ENCODE data around the gene HRK. TPM values are rescaled to one million over a fixed set of nuclear protein-coding genes. Genes with fewer than 3 reads are reported as not detected.

HRK gene
- total and polyA plus RNA-seq, 4 donors: 0.14 TPM; not detected in 3

- no peak overlapping the region for H3K9ac ChIP-seq (ENCODE audit: low read depth in 1 of 2, low read length in 2 of 2)
- DNase-seq (ENCODE audit: low spot score): no peak
- H3K9me3 ChIP-seq (ENCODE audit: control insufficient read depth in 4 of 4, low read length in 3 of 4): no peaks in the 10 kb centered on the region
- no peak overlapping the region for H3K4me3 ChIP-seq (ENCODE audit: low read depth in 1 of 3, low read length in 3 of 3)
- TF ChIP-seq RXRA (IDR thresholded peaks at IDR 0.05) (no peak), FOXA1 (IDR thresholded peaks at IDR 0.05) (no peak), HNF4A (conservative IDR thresholded peaks at IDR 0.05) (no peak), MAX (IDR thresholded peaks at IDR 0.05) (no peak), ATF3 (IDR thresholded peaks at IDR 0.05) (no peak), CTCF (IDR thresholded peaks at IDR 0.05; ENCODE audit: low read depth, low read length, missing input control) (no peak), RAD21 (IDR thresholded peaks at IDR 0.05) (no peak), YY1 (IDR thresholded peaks at IDR 0.05) (no peak), FOXA2 (IDR thresholded peaks at IDR 0.05) (no peak), REST (IDR thresholded peaks at IDR 0.05) (no peak), ZBTB33 (IDR thresholded peaks at IDR 0.05) (no peak), GABPA (IDR thresholded peaks at IDR 0.05 in 1 of 2, conservative IDR thresholded peaks at IDR 0.05 in 1 of 2) (no peak), SP1 (IDR thresholded peaks at IDR 0.05) (no peak), EGR1 (IDR thresholded peaks at IDR 0.05; ENCODE audit: low read depth in 2 of 2) (no peak), NR2F2 (IDR thresholded peaks at IDR 0.05) (no peak), JUND (IDR thresholded peaks at IDR 0.05) (no peak)
- H3K36me3 ChIP-seq (ENCODE audit: control insufficient read depth in 4 of 4, insufficient read depth in 3 of 4, low read depth in 1 of 4, low read length in 3 of 4): no peaks in the 10 kb centered on the region
- WGBS: 84% methylated on average over 11 of the region's 11 CpGs
- H3K27me3 ChIP-seq (ENCODE audit: control insufficient read depth in 4 of 4, insufficient read depth in 4 of 4, low read length in 3 of 4): peaks cover 0 to 2% (median 0%) of the 10 kb centered on the region in 4 donors
- H3K27ac ChIP-seq (ENCODE audit: low read depth in 1 of 2, low read length in 2 of 2): no peak overlapping the region
- no peaks in the 10 kb centered on the region for H3K4me1 ChIP-seq (ENCODE audit: control insufficient read depth in 4 of 4, insufficient read depth in 4 of 4, low read length in 3 of 4)
Observed at GRCh38 chr12:116856729-116857128, 24.5 kb downstream of the HRK start.
